Right ventricle myocardium superior (tissue), 1 donor: ENCODE measurements around the gene NME1. TPM values are rescaled to one million over a fixed set of nuclear protein-coding genes. Genes with fewer than 3 reads are reported as not detected.
A peak's percentile ranks its signal among the peaks of the same experiment; 100 is the strongest.
"Not testable (repeated sequence)": the region's sequence is repeated elsewhere in the genome, so short reads cannot be mapped to it uniquely, and the experiment has no call there.

Source experiments
- ATAC-seq: fragments of 200-7000 bp; cut with Tn5 transposase; one replicate; pipeline ENCODE4 v1.9.1; 2020; ENCODE audit warnings: mild to moderate bottlenecking; ENCODE audit not compliant: poor library complexity
- DNase-seq: peaks from one replicate; pipeline ENCODE4 v3.0.0-alpha.2; 2020
- intact Hi-C: fragments of 100-400 bp; cut with DNase I; formaldehyde crosslinking; loops from one replicate; pipeline ENCODE4 v1.11.2; 2022
- total RNA-seq: library from RNA; stranded (reverse); fragmentation: NEBNext Ultra II Directional; extraction: Animal tissue kit (Norgen Biotek cat#: 25700); gene quantifications from one replicate; pipeline ENCODE4 v1.2.1, GENCODE V29; 2021
- donor health status: DM: no; HTN: yes; CAD: no; lungs with severe emphysema.

NME1 gene
- total RNA-seq, 1 donor from 2014 or later = 21.1 TPM

GRCh38 chr17:51135956-51136355 lies 17.4 kb upstream of the NME1 start:
- intact Hi-C loops = no loop called here
- ATAC-seq = no peak
- no peak for DNase-seq

GRCh38 chr17:51142597-51142996 lies 10.8 kb upstream of the NME1 start:
- intact Hi-C loops = no loop called here
- DNase-seq = no peak
- no peak for ATAC-seq

GRCh38 chr17:51144266-51145022 lies 8.9 kb upstream of the NME1 start:
- DNase-seq (no peak), ATAC-seq (no peak)
- intact Hi-C loops = no loop called here

GRCh38 chr17:51147650-51148049 lies 5.7 kb upstream of the NME1 start:
- DNase-seq (no peak), ATAC-seq (no peak)

GRCh38 chr17:51149163-51149562 lies 4.2 kb upstream of the NME1 start:
- no peak for DNase-seq
- intact Hi-C loops = no loop called here
- no peak for ATAC-seq

More at GRCh38 chr17:51147650-51148049, 5.7 kb upstream of the NME1 start:
- intact Hi-C loops = no loop called here

- DNase-seq (no peak), ATAC-seq (no peak)
- intact Hi-C loops = no loop called here
These were observed 2.4 kb upstream of the NME1 start for GRCh38 chr17:51150932-51151331.

GRCh38 chr17:51152766-51153209 lies 571 bp upstream of the NME1 start:
- intact Hi-C loops = loop anchor here (2.0 kb wide), 1 partner anchor 152 kb away; no protein-coding TSS in a partner anchor
- peak; percentile 18 for ATAC-seq

GRCh38 chr17:51154176-51154575 lies 817 bp downstream of the NME1 start:
- ATAC-seq = no peak
- no peak for DNase-seq
- intact Hi-C loops = no loop called here

More at GRCh38 chr17:51152766-51153209, 571 bp upstream of the NME1 start:
- DNase-seq = no peak

GRCh38 chr17:51155416-51155815 lies 2.1 kb downstream of the NME1 start:
- intact Hi-C loops = no loop called here

GRCh38 chr17:51159604-51160003 lies 6.2 kb downstream of the NME1 start:
- ATAC-seq = no peak
- DNase-seq = no peak
- intact Hi-C loops = no loop called here

More at GRCh38 chr17:51155416-51155815, 2.1 kb downstream of the NME1 start:
- no peak for DNase-seq
- ATAC-seq = no peak

- no peak for DNase-seq
- intact Hi-C loops = no loop called here
- no peak for ATAC-seq
These were observed 8.2 kb downstream of the NME1 start for GRCh38 chr17:51161541-51161940.

- no peak for ATAC-seq
- no peak for DNase-seq
- intact Hi-C loops = no loop called here
These were observed 11.7 kb downstream of the NME1 start for GRCh38 chr17:51164911-51165679.

- DNase-seq (peak; percentile 47), ATAC-seq (no peak)
- intact Hi-C loops = no loop called here
These were observed 12.4 kb downstream of the NME1 start for GRCh38 chr17:51165680-51166197.

GRCh38 chr17:51166198-51166986 lies 13.0 kb downstream of the NME1 start, which contains the start of gene NME2:
TSS of gene NME2 (plus strand) at chr17:51166411. CDS start at chr17:51166831, 420 bp downstream.
- ATAC-seq (peak; percentile 97), DNase-seq (peak; percentile 96)
- intact Hi-C loops = no loop called here

GRCh38 chr17:51166987-51167931 lies 13.9 kb downstream of the NME1 start:
- ATAC-seq (peak; percentile 53), DNase-seq (peak; percentile 61)
- intact Hi-C loops = no loop called here

- intact Hi-C loops = no loop called here
- ATAC-seq (no peak), DNase-seq (no peak)
These were observed 16.0 kb downstream of the NME1 start for GRCh38 chr17:51169340-51169739.

GRCh38 chr17:51170736-51171135 lies 17.4 kb downstream of the NME1 start:
- ATAC-seq (no peak), DNase-seq (no peak)
- intact Hi-C loops = no loop called here

GRCh38 chr17:51172030-51172429 lies 18.7 kb downstream of the NME1 start:
- intact Hi-C loops, DNase-seq, ATAC-seq: not testable (repeated sequence)
